ENCODE measurements around the gene WNT3A. TPM values are rescaled to one million over a fixed set of nuclear protein-coding genes. Genes with fewer than 3 reads are reported as not detected.

WNT3A gene
- total and polyA plus RNA-seq, 9 of the 15 experiments (the other 6 are each of a cell fraction or from before 2014, with no cell fraction given): not detected

DNA sequence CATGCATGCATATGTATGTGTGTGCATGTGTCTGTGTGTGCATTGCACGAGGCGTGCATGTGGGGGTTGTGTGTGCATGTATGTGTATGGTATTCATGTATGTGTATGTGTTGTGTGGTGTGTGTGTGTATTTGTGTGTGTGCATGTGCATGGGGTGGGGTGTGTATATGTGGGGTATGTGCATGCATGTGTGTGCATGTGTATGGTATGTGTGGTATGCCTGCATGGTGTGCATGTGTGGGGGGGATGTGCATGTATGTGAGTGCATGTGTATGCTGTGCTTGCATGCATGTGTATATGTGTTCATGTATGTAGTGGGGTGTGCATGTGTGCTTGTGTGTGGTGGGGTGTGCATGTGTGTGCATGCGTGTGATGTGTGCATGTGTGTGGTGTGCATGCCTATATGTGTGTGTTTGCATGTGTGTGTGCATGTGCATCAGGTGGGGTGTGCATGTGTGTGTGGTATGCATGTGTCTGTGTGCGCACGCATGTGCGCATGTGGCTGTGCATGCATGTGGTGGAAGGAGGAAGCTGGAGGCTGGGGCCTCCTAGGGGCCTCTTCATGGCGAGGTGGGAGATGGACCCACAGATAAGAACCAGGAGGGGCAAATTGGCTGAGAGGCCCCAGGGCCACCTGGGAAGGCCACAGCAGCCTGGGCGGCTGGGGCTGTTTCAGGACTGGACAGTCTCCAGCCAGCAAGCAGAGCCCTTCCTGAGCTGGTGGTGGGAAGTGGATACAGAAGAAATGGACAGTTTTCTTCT lies 39.8 kb downstream of the WNT3A start:
- CTCF ChIA-PET (ENCODE audit: low intra/inter-chr PET ratio): no interaction called here
- intact Hi-C loops (cut with micrococcal nuclease) (no loop called here), in situ Hi-C loops (cut with MboI) (no loop called here)
- H4K20me1 ChIP-seq (replicated peaks; ENCODE audit: control insufficient read depth, insufficient read depth, low read length): 0 out of 2 replicates have a peak, but pooled peaks cover 7% of the 10 kb centered on the region
- no peak overlapping the region for H3K9ac ChIP-seq (ENCODE audit: insufficient read depth in 1 of 2, low read depth in 2 of 2, low read length in 2 of 2)
- no peak overlapping the region for H3K4me2 ChIP-seq (ENCODE audit: insufficient read depth, low read length)
- H2AFZ ChIP-seq (ENCODE audit: low read depth, low read length): no peak overlapping the region
- no TSS peak for BruUV-seq (replicated peaks)
- POLR2A ChIA-PET: interaction anchor here (0.6 kb wide), 2 partner anchors 61 to 301 kb away, joined by 3 to 4 read pairs; no protein-coding TSS in a partner anchor
- H3K4me1 ChIP-seq (replicated peaks in 1 of 2; ENCODE audit: control insufficient read depth in 2 of 2, insufficient read depth in 2 of 2, low read length in 2 of 2): peaks cover 0 to 9% of the 10 kb centered on the region in 2 experiments; a peak in 1 of 5 replicates
- H3K79me2 ChIP-seq (ENCODE audit: control insufficient read depth, insufficient read depth, low read length): no peaks in the 10 kb centered on the region
- H3K27ac ChIP-seq (ENCODE audit: extremely low read depth, low read depth, low read length): no peak overlapping the region
- TF ChIP-seq ZNF644 (tag; IDR thresholded peaks at IDR 0.05; ENCODE audit: low read depth) (no peak), SREBF2 (CRISPR knock-in tag; IDR thresholded peaks at IDR 0.05) (no peak), KDM1A (IDR thresholded peaks at IDR 0.05) (peak in 1 of 2 experiments; percentile 39; a peak in 1 of 4 replicates), ZNF134 (CRISPR knock-in tag; conservative IDR thresholded peaks at IDR 0.05) (no peak), NBN (IDR thresholded peaks at IDR 0.05; ENCODE audit: low read depth) (no peak), THRB (CRISPR knock-in tag; conservative IDR thresholded peaks at IDR 0.05) (0 out of 2 replicates have a peak, but pooled peaks have one; percentile 32), CC2D1A (IDR thresholded peaks at IDR 0.05) (no peak), RUNX1 (IDR thresholded peaks at IDR 0.05; ENCODE audit: low read depth) (no peak)
- TF ChIP-seq, protein P1, sequence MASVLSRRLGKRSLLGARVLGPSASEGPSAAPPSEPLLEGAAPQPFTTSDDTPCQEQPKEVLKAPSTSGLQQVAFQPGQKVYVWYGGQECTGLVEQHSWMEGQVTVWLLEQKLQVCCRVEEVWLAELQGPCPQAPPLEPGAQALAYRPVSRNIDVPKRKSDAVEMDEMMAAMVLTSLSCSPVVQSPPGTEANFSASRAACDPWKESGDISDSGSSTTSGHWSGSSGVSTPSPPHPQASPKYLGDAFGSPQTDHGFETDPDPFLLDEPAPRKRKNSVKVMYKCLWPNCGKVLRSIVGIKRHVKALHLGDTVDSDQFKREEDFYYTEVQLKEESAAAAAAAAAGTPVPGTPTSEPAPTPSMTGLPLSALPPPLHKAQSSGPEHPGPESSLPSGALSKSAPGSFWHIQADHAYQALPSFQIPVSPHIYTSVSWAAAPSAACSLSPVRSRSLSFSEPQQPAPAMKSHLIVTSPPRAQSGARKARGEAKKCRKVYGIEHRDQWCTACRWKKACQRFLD (CRISPR knock-in tag; IDR thresholded peaks at IDR 0.05): no peak
- TF ChIP-seq, protein P2, sequence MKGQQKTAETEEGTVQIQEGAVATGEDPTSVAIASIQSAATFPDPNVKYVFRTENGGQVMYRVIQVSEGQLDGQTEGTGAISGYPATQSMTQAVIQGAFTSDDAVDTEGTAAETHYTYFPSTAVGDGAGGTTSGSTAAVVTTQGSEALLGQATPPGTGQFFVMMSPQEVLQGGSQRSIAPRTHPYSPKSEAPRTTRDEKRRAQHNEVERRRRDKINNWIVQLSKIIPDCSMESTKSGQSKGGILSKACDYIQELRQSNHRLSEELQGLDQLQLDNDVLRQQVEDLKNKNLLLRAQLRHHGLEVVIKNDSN (CRISPR knock-in tag; IDR thresholded peaks at IDR 0.05): peak; percentile 26; the same call in 1 of the 2 replicates
- ATAC-seq: no peak
- peaks cover 49 to 74% of the 10 kb centered on the region in 2 experiments for H3K27me3 ChIP-seq (ENCODE audit: control insufficient read depth in 2 of 2, insufficient read depth in 2 of 2, low read length in 2 of 2)
- H3K9me1 ChIP-seq (ENCODE audit: control insufficient read depth, insufficient read depth, low read length): peaks cover 4% of the 10 kb centered on the region
- H3K9me3 ChIP-seq (replicated peaks; ENCODE audit: control insufficient read depth, insufficient read depth, low read depth, low read length): no peaks in the 10 kb centered on the region
- H3K36me3 ChIP-seq (ENCODE audit: control insufficient read depth, insufficient read depth, low read length): no peaks in the 10 kb centered on the region
- no peak for DNase-seq (ENCODE audit: extremely low read depth in 1 of 4, low spot score in 3 of 4)
- peak; percentile 65 for FAIRE-seq
- WGBS (ENCODE audit: insufficient coverage, low coverage, missing lambda C conversion rate): 39% methylated on average over 8 of the region's 8 CpGs
- H3K4me3 ChIP-seq: no peak overlapping the region
